GM23338 (cell line): ENCODE measurements around the gene NELL2. TPM values are rescaled to one million over a fixed set of nuclear protein-coding genes. Genes with fewer than 3 reads are reported as not detected.

Source experiments
- ATAC-seq: fragments of 200-7000 bp; cut with Tn5 transposase; 3 replicates; pipeline ENCODE4 v1.9.1; 2020
- DNase-seq: peaks from one replicate; pipeline ENCODE4 v3.0.0-alpha.2; 2015; ENCODE audit warnings: low spot score
- H2AFZ ChIP-seq: fragments of 200-600 bp; sonication (generic); 2 replicates; pipeline ENCODE4 v1.8.0; 2016; ENCODE audit warnings: antibody characterized with exemption, mild to moderate bottlenecking, moderate library complexity
- H3F3A ChIP-seq: fragments of 200-600 bp; sonication (generic); replicated peaks from 2 replicates; pipeline ENCODE4 v1.8.0; 2017; ENCODE audit warnings: antibody characterized with exemption, mixed run types, low read depth
- H3K27ac ChIP-seq: fragments of 200-600 bp; sonication (generic); 2 replicates; pipeline ENCODE4 v1.6.1; 2016; ENCODE audit warnings: low read depth
- H3K27me3 ChIP-seq: fragments of 200-600 bp; sonication (generic); 2 replicates; pipeline ENCODE4 v1.8.0; 2016; ENCODE audit warnings: mild to moderate bottlenecking, mixed run types, moderate library complexity; ENCODE audit not compliant: insufficient read depth
- H3K36me3 ChIP-seq: fragments of 200-600 bp; sonication (generic); 2 replicates; pipeline ENCODE4 v1.8.0; 2016; ENCODE audit warnings: mild to moderate bottlenecking; ENCODE audit not compliant: insufficient read depth
- H3K4me1 ChIP-seq: fragments of 200-600 bp; sonication (generic); 2 replicates; pipeline ENCODE4 v1.8.0; 2016; ENCODE audit warnings: mild to moderate bottlenecking, moderate library complexity; ENCODE audit not compliant: insufficient read depth
- H3K4me2 ChIP-seq: fragments of 200-600 bp; sonication (generic); 2 replicates; pipeline ENCODE4 v1.7.1; 2017; ENCODE audit warnings: mixed run types
- H3K4me3 ChIP-seq: fragments of 200-600 bp; sonication (generic); 2 replicates; pipeline ENCODE4 v1.6.1; 2016; ENCODE audit warnings: mixed run types
- H3K79me2 ChIP-seq: fragments of 200-600 bp; sonication (generic); replicated peaks from 2 replicates; pipeline ENCODE4 v1.8.0; 2017; ENCODE audit warnings: mild to moderate bottlenecking; ENCODE audit not compliant: insufficient read depth
- H3K9me2 ChIP-seq: fragments of 200-600 bp; sonication (generic); 2 replicates; pipeline ENCODE4 v1.8.0; 2017; ENCODE audit not compliant: insufficient read depth
- H4K20me1 ChIP-seq: fragments of 200-600 bp; sonication (generic); replicated peaks from 2 replicates; pipeline ENCODE4 v1.8.0; 2017; ENCODE audit warnings: mild to moderate bottlenecking; ENCODE audit not compliant: insufficient read depth
- H3K27ac Mint-ChIP-seq: 2 replicates; pipeline ENCODE4 v1.8.0; 2020; ENCODE audit warnings: inconsistent platforms, mild to moderate bottlenecking, moderate library complexity, mixed read lengths
- H3K27me3 Mint-ChIP-seq: 3 replicates; pipeline ENCODE4 v1.8.0; 2022; ENCODE audit warnings: low read depth, mild to moderate bottlenecking, moderate library complexity, mixed read lengths, inconsistent platforms; ENCODE audit not compliant: insufficient read depth, poor library complexity
- H3K36me3 Mint-ChIP-seq: 3 replicates; pipeline ENCODE4 v1.8.0; 2021; ENCODE audit warnings: low read depth, mild to moderate bottlenecking, inconsistent platforms, moderate library complexity, mixed read lengths
- H3K4me1 Mint-ChIP-seq: 3 replicates; pipeline ENCODE4 v1.8.0; 2020; ENCODE audit warnings: mild to moderate bottlenecking, inconsistent platforms, mixed read lengths
- H3K4me3 Mint-ChIP-seq: 3 replicates; pipeline ENCODE4 v1.8.0; 2021; ENCODE audit warnings: moderate library complexity, mild to moderate bottlenecking, inconsistent platforms, mixed read lengths
- H3K9me3 Mint-ChIP-seq: 3 replicates; pipeline ENCODE4 v1.8.0; 2020; ENCODE audit warnings: moderate library complexity, mild to moderate bottlenecking, inconsistent platforms, mixed read lengths
- CTCF ChIP-seq, 2 experiments: fragments of 200-600 bp in 1 of 2; sonication (generic) in 1 of 2; conservative IDR thresholded peaks; 2 replicates each; pipeline versions ENCODE4 v1.5.1 to v1.6.1; 2016 to 2017; ENCODE audit warnings: antibody characterized with exemption in 2 of 2, low read depth in 2 of 2, mild to moderate bottlenecking in 2 of 2, moderate library complexity in 1 of 2
- EZH2 ChIP-seq: fragments of 200-600 bp; sonication (generic); IDR thresholded peaks from one replicate; pipeline ENCODE4 v1.8.0; 2017; ENCODE audit warnings: antibody characterized with exemption, mild to moderate bottlenecking, low read depth; ENCODE audit not compliant: unreplicated experiment
- EZH2phosphoT487 ChIP-seq: fragments of 200-600 bp; sonication (generic); IDR thresholded peaks from one replicate; pipeline ENCODE4 v1.8.1; 2018; ENCODE audit warnings: antibody characterized with exemption; ENCODE audit not compliant: unreplicated experiment
- JUNB ChIP-seq: IDR thresholded peaks from one replicate; pipeline ENCODE4 v1.6.1; 2016; ENCODE audit warnings: antibody characterized with exemption; ENCODE audit not compliant: unreplicated experiment
- NANOG ChIP-seq: IDR thresholded peaks from 2 replicates; pipeline ENCODE4 v1.6.1; 2016; ENCODE audit warnings: antibody characterized with exemption, borderline replicate concordance
- POLR2AphosphoS5 ChIP-seq: IDR thresholded peaks from 2 replicates; pipeline ENCODE4 v1.6.1; 2016; ENCODE audit warnings: antibody characterized with exemption, low read depth
- STAT1 ChIP-seq: IDR thresholded peaks from one replicate; pipeline ENCODE4 v1.6.1; 2016; ENCODE audit warnings: antibody characterized with exemption; ENCODE audit not compliant: unreplicated experiment
- ZNF114 ChIP-seq: fragments of 250-450 bp; sonication (Bioruptor Pico); IDR thresholded peaks from 2 replicates; pipeline ENCODE4 v1.5.0; 2020; ENCODE audit warnings: mild to moderate bottlenecking, moderate library complexity
- ZNF462 ChIP-seq: fragments of 250-450 bp; sonication (Bioruptor Pico); IDR thresholded peaks from 2 replicates; pipeline ENCODE4 v1.5.0; 2020; ENCODE audit warnings: mild to moderate bottlenecking, moderate library complexity
- polyA plus RNA-seq: library from polyadenylated mRNA; unstranded; fragments of >200 nt; fragmentation: Nextera tagmentation; extraction: Ambion mirVana; gene quantifications from 2 replicates; pipeline ENCODE4 v1.2.1, GENCODE V29; 2016
- total RNA-seq: library from RNA; depleted of rRNA; stranded (reverse); fragments of >200 nt; shearing (Covaris generic); gene quantifications from 2 replicates; pipeline ENCODE4 v1.2.3, GENCODE V29; 2014

Gene NELL2
- total and polyA plus RNA-seq, 2 experiments from 2014 or later: 25.1 to 99.5 TPM

- TF ChIP-seq ZNF462 (CRISPR knock-in tag) (no peak), STAT1 (no peak), CTCF (conservative IDR thresholded peaks at IDR 0.05; ENCODE audit: low read depth in 2 of 2) (no peak), NANOG (no peak), EZH2phosphoT487 (no peak), ZNF114 (CRISPR knock-in tag) (no peak), EZH2 (no peak), JUNB (no peak), POLR2AphosphoS5 (no peak)
Measured at GRCh38 chr12:44523828-44524227, 352.3 kb downstream of the NELL2 start (continued).

- Histone ChIP-seq H3K4me2 (no peak overlapping the region), H3K4me1 (peaks cover 18% of the 10 kb centered on the region), H3K79me2 (no peaks in the 10 kb centered on the region), H3K27ac (no peak overlapping the region), H4K20me1 (no peaks in the 10 kb centered on the region), H3F3A (no peaks in the 10 kb centered on the region), H3K9me2 (no peaks in the 10 kb centered on the region), H3K27me3 (no peaks in the 10 kb centered on the region), H2AFZ (no peak overlapping the region), H3K36me3 (no peaks in the 10 kb centered on the region), H3K4me3 (no peak overlapping the region)
- no peak for TF ChIP-seq CTCF (conservative IDR thresholded peaks at IDR 0.05; ENCODE audit: low read depth in 2 of 2)
- no peak for TF ChIP-seq NANOG
- Mint-ChIP-seq H3K36me3 (no peaks in the 10 kb centered on the region; the same call in 2 of the 3 replicates), H3K27me3 (no peaks in the 10 kb centered on the region), H3K9me3 (no peaks in the 10 kb centered on the region), H3K27ac (no peak overlapping the region), H3K4me1 (peaks cover 21% of the 10 kb centered on the region), H3K4me3 (no peak overlapping the region)
- DNase-seq (no peak), ATAC-seq (no peak)
Measured at GRCh38 chr12:44521702-44522101, 354.4 kb downstream of the NELL2 start.
